HG03139 (cell line): ENCODE measurements around the gene KRT75.
"Not testable (repeated sequence)": the region's sequence is repeated elsewhere in the genome, so short reads cannot be mapped to it uniquely, and the experiment has no call there.

Experiments
- ATAC-seq: cut with Tn5 transposase; IDR thresholded peaks from one replicate; pipeline ENCODE4 v1.9.1; 2021; ENCODE audit not compliant: unreplicated experiment

Gene KRT75

GRCh38 chr12:52417740-52418139 lies 16.4 kb downstream of the KRT75 start:
- no peak for ATAC-seq

- ATAC-seq: no peak
These were observed 17.4 kb downstream of the KRT75 start for GRCh38 chr12:52416795-52417194.

GRCh38 chr12:52415870-52416750 lies 18.1 kb downstream of the KRT75 start:
- ATAC-seq: no peak

- no peak for ATAC-seq
These were observed 19.2 kb downstream of the KRT75 start for GRCh38 chr12:52414936-52415335.

GRCh38 chr12:52413782-52414345 lies 20.3 kb downstream of the KRT75 start:
- no peak for ATAC-seq

- no peak for ATAC-seq
These were observed 21.0 kb downstream of the KRT75 start for GRCh38 chr12:52413202-52413601.

GRCh38 chr12:52411815-52412214 lies 22.4 kb downstream of the KRT75 start:
- ATAC-seq: no peak

GRCh38 chr12:52410589-52411248 lies 23.5 kb downstream of the KRT75 start:
- not testable (repeated sequence) for ATAC-seq

GRCh38 chr12:52407918-52408317 lies 26.3 kb downstream of the KRT75 start:
- ATAC-seq: no peak

- ATAC-seq: no peak
These were observed 28.2 kb downstream of the KRT75 start, which contains the start of gene KRT82 for GRCh38 chr12:52405922-52406385. Gene KRT82 (minus strand): TSS chr12:52406335. CDS start chr12:52406277, 58 bp downstream.

GRCh38 chr12:52404951-52405350 lies 29.2 kb downstream of the KRT75 start:
- no peak for ATAC-seq

GRCh38 chr12:52403561-52403960 lies 30.6 kb downstream of the KRT75 start:
- no peak for ATAC-seq

GRCh38 chr12:52402873-52403540 lies 31.2 kb downstream of the KRT75 start:
- ATAC-seq: no peak

GRCh38 chr12:52402377-52402776 lies 31.8 kb downstream of the KRT75 start:
- no peak for ATAC-seq

GRCh38 chr12:52401926-52402325 lies 32.2 kb downstream of the KRT75 start:
- ATAC-seq: no peak

GRCh38 chr12:52401526-52401925 lies 32.6 kb downstream of the KRT75 start:
- no peak for ATAC-seq

- no peak for ATAC-seq
These were observed 33.3 kb downstream of the KRT75 start for GRCh38 chr12:52400906-52401305.

- no peak for ATAC-seq
These were observed 34.4 kb downstream of the KRT75 start for GRCh38 chr12:52399756-52400155.

GRCh38 chr12:52398176-52398575 lies 36.0 kb downstream of the KRT75 start:
- no peak for ATAC-seq

- ATAC-seq: no peak
These were observed 37.5 kb downstream of the KRT75 start for GRCh38 chr12:52396656-52397055.

- ATAC-seq: no peak
These were observed 38.3 kb downstream of the KRT75 start for GRCh38 chr12:52395761-52396434.
